Head of caudate nucleus (tissue), 42 donors: ENCODE measurements around the gene CFAP251.
"Not testable (repeated sequence)": the region's sequence is repeated elsewhere in the genome, so short reads cannot be mapped to it uniquely, and the experiment has no call there.

Experiments used
- DNase-seq, 42 donors: peaks; one replicate each; pipeline versions ENCODE4 v3.0.0 to v3.0.0-alpha.2; 2020 to 2021; ENCODE audit warnings: mixed read lengths in 7 of 42
- intact Hi-C: fragments of 100-400 bp; cut with DNase I; formaldehyde crosslinking; loops from one replicate; pipeline ENCODE4 v1.15.0; 2022

CFAP251 gene

DNA sequence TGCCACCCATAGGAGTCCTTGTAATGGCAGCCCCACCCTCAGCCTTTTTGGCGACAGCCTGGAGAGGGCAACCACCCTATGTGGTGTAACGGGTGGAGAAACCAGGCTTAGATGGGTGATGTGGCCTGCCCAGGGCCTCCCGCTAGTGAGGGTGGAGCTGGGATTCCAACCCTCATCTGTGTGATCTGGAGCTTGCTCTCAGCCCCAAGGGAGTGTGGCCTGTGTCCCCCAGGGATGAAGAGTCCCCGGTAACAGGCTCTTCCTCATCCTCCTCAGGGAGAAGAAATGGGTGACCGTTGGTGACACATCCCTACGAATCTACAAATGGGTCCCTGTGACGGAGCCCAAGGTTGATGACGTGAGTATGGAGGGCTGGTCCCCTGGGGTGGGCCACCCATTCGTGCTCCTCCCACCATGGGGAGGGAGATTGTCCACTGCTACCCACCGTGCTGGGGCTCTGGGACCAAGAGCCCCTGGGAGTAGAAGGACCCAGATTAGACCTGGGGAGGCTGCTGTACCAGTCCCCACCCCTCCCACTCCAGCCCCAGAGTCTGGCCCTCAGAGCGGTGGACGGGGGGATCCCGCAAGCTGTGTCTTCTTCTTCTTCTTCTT is 112.1 kb downstream of the CFAP251 start:
- intact Hi-C loops, result no loop called here
- no peak for DNase-seq

DNA sequence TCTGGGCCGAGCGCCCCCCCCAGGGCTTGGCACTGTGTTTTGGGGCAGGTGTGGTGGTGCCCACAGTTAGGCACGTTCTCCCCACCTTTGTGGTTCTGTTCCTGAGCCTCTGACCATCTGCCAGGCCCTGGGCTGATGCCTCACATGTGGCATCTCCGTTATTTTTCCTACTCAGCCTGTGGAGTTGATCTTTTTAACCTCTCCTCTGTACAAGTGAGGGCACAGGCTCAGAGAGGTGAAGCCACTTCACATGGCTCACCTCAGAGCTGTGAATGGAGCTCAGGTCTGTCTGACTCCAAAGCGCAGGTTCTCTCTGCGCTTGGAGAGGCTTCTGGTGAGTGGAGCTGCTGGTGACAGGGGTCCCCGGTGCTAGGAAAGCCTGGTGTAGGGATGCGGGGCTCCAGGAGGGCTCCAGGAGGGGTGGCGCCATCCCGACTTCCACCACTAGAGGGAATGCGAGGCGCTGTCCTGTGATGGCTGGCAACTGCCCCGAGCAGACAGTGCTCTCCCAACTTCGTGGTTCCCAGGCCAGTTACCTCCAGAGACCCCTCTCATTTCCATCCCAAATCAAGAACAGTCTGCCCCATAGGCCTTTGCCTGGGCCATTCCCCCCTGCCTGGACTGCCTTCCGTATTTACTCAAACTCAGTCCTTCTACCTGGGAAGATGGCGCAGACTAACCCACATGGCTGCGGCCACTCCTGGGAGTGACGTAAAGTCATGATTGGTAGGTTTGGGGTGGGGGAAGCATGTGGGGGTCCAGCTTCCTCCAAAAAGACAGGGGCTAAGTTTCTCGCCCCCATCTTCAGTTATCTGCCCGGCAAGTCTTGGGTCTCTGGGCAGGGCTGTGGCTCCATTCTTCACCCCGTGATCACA is 113.2 kb downstream of the CFAP251 start:
- peak in 30 of 42 donors; percentile 19 to 80 (median 51) for DNase-seq
- intact Hi-C loops, result no loop called here

GRCh38 chr12:122032580-122032979 is 114.2 kb downstream of the CFAP251 start:
- intact Hi-C loops, result no loop called here
- no peak for DNase-seq

GRCh38 chr12:122035292-122035691 is 116.9 kb downstream of the CFAP251 start:
- intact Hi-C loops, result no loop called here
- peak in 3 of 42 donors; percentile 11 to 43 (median 19) for DNase-seq

- no peak for DNase-seq
- intact Hi-C loops, result no loop called here
Measured at GRCh38 chr12:122036153-122036552, 117.8 kb downstream of the CFAP251 start.

DNA sequence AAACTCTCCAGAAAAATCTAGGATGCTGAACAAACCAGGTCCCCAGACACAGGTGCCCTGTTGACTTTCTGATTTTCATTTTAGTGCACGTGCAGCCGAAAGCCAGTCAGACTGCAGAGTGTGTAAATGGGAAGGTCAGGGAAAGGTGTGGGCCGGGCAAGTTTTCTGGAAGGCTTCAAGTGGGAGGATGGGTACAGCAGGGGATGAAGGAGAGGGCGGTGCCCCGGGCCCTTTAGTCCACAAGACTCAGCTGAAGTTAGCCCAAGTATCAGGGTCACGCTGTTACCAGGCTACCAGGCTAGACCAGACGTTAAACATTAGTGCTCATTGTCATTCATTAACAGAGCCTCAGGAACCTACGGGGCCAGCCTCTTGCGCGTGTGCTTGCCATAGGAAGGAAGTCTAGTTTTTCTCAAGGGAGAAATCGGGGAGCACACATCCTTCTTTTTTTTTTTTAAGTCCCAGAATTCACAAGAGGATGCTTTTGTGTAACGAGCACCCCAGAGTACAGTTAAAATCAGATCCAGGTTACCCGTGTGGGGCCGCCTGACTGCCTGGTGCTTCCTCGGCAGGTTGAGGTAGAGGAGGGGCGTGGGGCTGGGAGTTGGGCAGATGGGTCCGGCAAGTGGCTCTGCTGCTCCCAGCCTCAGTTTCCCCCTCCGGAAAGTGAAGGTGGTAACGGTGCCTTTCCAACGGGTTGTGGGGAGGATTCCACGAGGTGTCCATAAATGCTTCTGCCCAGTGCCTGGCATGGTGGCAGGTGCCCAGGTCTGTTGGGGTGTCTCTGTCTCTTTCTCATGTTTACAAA is 122.4 kb downstream of the CFAP251 start:
- DNase-seq, result no peak
- intact Hi-C loops, result no loop called here

DNA sequence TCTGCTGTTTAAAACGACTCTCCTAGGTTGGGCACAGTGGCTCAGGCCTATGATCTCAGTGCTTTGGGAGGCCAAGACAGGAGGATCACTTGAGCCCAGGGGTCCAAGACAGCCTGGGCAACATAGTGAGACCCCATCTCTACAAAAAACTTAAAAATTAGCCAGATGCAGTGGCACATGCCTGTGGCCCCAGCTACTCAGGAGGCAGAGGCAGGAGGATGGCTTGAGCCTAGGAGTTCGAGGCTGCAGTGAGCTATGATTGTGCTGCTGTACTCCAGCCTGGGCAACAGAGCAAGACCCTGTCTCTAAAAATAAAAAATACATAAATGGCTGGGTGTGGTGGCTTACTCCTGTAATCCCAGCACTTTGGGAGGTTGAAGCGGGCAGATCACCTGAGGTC is 123.1 kb downstream of the CFAP251 start:
- intact Hi-C loops, result not testable (repeated sequence)

GRCh38 chr12:122042910-122043309 is 124.5 kb downstream of the CFAP251 start:
- no peak for DNase-seq
- intact Hi-C loops, result no loop called here

More for the DNA sequence above, 123.1 kb downstream of the CFAP251 start:
- DNase-seq, result not testable (repeated sequence)

DNA sequence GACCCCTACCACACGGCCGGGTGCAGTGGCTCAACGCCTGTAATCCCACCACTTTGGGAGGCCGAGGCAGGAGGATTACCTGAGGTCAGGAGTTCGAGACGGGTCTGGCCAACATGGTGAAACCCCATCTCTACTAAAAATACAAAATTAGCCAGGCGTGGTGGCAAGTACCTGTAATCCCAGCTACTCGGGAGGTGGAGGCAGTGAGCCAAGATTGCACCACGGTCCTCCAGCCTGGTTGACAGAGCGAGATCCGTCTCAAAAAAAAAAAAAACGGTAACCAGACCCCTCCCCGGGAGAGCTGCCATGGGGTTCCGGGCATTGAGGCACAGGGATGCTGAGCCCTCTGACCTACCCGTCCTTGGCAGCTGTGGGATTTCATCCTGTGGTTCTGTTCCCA is 125.1 kb downstream of the CFAP251 start:
- intact Hi-C loops, result no loop called here

DNA sequence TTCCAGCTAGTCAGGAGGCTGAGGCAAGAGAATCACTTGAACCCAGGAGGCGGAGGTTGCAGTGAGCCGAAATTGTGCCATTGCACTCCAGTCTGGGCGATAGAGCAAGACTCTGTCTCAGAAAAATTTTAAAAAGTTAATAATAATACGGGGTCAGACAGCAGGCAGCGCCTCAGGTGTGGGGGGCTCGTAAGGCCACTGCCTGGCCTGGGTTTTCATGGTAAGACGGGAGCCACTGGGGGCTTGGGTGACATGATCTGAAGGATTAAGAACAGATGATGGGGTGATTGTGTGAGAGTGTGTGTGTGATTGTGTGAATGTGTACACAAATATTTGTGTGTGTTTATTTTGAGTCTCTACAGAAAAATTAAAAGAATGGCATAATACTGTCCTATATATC is 126.9 kb downstream of the CFAP251 start:
- intact Hi-C loops, result no loop called here
- no peak for DNase-seq

More for the DNA sequence above, 125.1 kb downstream of the CFAP251 start:
- DNase-seq, result no peak

- intact Hi-C loops, result no loop called here
Measured at GRCh38 chr12:122046145-122046544, 127.8 kb downstream of the CFAP251 start.

GRCh38 chr12:122048151-122048550 is 129.8 kb downstream of the CFAP251 start:
- no peak for DNase-seq
- intact Hi-C loops, result no loop called here

More at GRCh38 chr12:122046145-122046544, 127.8 kb downstream of the CFAP251 start:
- no peak for DNase-seq

DNA sequence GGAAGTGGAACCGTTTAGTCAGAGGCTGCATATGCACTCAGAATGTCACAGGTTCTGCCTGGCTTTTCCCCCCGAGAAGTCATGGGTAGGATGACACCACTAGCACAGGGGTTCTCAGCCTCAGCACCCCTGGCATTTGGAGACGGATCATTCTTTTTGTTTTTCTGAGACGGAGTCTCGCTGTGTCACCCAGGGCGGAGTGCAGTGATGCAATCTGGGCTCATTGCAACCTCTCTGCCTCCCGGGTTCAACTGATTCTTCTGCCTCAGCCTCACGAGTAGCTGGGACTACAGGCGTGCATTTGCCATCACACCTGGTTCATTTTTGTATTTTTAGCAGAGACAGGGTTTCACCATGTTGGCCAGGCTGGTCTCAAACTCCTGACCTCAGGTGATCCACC is 131.4 kb downstream of the CFAP251 start:
- intact Hi-C loops, result no loop called here
- no peak for DNase-seq

- DNase-seq, result no peak
- intact Hi-C loops, result no loop called here
Measured at GRCh38 chr12:122050706-122051105, 132.3 kb downstream of the CFAP251 start.

DNA sequence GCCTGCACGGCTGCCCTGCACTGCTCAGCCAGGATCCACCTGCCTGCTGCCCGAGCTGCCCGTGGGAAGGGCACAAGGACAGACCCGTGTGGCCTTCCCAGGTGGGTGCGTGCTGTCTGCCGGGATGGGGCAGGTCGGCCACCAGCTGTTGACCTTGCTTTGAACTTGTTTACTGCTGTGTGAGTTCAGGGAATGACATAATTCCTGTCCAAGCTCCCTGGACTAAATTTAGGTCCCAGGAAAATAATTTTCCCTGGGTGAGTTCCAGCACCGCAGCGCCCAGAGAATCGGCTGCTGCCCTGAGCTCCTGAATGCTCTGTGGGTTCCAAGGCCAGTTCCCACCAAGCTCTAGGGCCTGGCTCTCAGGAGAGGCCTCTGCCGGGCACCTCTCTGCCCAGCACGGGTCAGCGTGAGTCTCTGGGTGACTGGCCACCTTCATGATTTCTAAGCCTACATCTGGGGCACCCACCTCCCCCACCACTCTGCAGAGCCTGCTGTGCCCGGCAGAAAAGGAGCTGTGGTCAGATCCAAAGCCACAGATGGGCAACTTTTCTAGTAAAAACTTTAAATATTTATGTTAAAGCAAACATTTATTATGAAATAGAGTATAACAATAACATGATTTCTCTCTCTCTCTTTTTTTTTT is 133.0 kb downstream of the CFAP251 start:
- DNase-seq, result no peak

DNA sequence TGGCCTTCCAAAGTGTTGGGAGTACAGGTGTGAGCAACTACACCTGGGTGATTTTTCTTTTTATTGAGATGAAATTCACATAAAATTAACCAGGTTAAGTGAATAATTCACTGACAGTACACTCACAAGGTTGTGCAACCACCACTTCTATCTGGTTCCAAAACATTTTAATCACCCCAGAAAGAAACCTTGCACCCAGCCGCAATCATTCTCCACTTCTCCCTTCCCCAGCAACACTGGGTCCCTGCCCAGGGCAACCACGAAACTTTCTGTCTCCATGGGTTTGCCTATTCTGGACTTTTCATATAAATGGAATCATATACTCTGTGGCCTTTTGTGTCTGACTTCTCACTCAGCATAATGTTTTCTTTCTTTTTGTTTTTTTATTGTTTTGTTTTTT is 133.9 kb downstream of the CFAP251 start:
- intact Hi-C loops, result no loop called here
- DNase-seq, result no peak

More for the DNA sequence above, 133.0 kb downstream of the CFAP251 start:
- intact Hi-C loops, result no loop called here
